Liver (tissue), 9 donors: ENCODE results near the gene RACGAP1. TPM values are rescaled to one million over a fixed set of nuclear protein-coding genes. Genes with fewer than 3 reads are reported as not detected.
A peak's percentile ranks its signal among the peaks of the same experiment; 100 is the strongest.

Experiments used
- DNase-seq: peaks from one replicate; pipeline ENCODE4 v3.0.0-alpha.2; 2017; ENCODE audit warnings: low spot score
- H3K27ac ChIP-seq, 2 donors: one replicate each; pipeline ENCODE4 v1.7.0; 2013; ENCODE audit warnings: inconsistent platforms in 2 of 2, low read length in 2 of 2, control low read depth in 1 of 2, low read depth in 1 of 2, mild to moderate bottlenecking in 1 of 2
- H3K27me3 ChIP-seq, 4 donors: one replicate each; pipeline versions ENCODE4 v1.6.1 to v1.7.0; 2013; ENCODE audit warnings: low read length in 3 of 4, inconsistent platforms in 1 of 4, mild to moderate bottlenecking in 1 of 4, moderate library complexity in 1 of 4; ENCODE audit not compliant: control insufficient read depth in 4 of 4, insufficient read depth in 4 of 4
- H3K36me3 ChIP-seq, 4 donors: one replicate each; pipeline versions ENCODE4 v1.6.1 to v1.7.0; 2013; ENCODE audit warnings: low read length in 3 of 4, mild to moderate bottlenecking in 3 of 4, low read depth in 1 of 4, moderate library complexity in 1 of 4; ENCODE audit not compliant: control insufficient read depth in 4 of 4, insufficient read depth in 3 of 4
- H3K4me1 ChIP-seq, 4 donors: one replicate each; pipeline versions ENCODE4 v1.6.1 to v1.7.0; 2013; ENCODE audit warnings: low read length in 3 of 4, mild to moderate bottlenecking in 3 of 4, moderate library complexity in 1 of 4; ENCODE audit not compliant: control insufficient read depth in 4 of 4, insufficient read depth in 4 of 4
- H3K4me3 ChIP-seq, 3 donors: one replicate each; pipeline versions ENCODE4 v1.6.1 to v1.7.0; 2013; ENCODE audit warnings: low read length in 3 of 3, control low read depth in 1 of 3, low read depth in 1 of 3, mild to moderate bottlenecking in 1 of 3
- H3K9ac ChIP-seq, 2 donors: one replicate each; pipeline ENCODE4 v1.7.0; 2013; ENCODE audit warnings: low read length in 2 of 2, mild to moderate bottlenecking in 2 of 2, moderate library complexity in 2 of 2, control low read depth in 1 of 2, low read depth in 1 of 2
- H3K9me3 ChIP-seq, 4 donors: one replicate each; pipeline versions ENCODE4 v1.6.1 to v1.7.0; 2013; ENCODE audit warnings: low read length in 3 of 4; ENCODE audit not compliant: control insufficient read depth in 4 of 4
- ATF3 ChIP-seq: IDR thresholded peaks from 2 replicates; pipeline ENCODE4 v1.6.1; 2016; ENCODE audit warnings: antibody characterized with exemption
- CTCF ChIP-seq: fragments of 150-350 bp; IDR thresholded peaks from 2 replicates; pipeline ENCODE4 v1.5.1; 2017; ENCODE audit warnings: improper control_type of control experiment, low read depth, low read length; ENCODE audit not compliant: missing input control
- EGR1 ChIP-seq, 2 donors: IDR thresholded peaks; 2 replicates each; pipeline ENCODE4 v1.6.1; 2016 to 2018; ENCODE audit warnings: antibody characterized with exemption in 2 of 2, low read depth in 2 of 2
- FOXA1 ChIP-seq: IDR thresholded peaks from 2 replicates; pipeline ENCODE4 v1.6.1; 2016; ENCODE audit warnings: antibody characterized with exemption
- FOXA2 ChIP-seq: IDR thresholded peaks from 2 replicates; pipeline ENCODE4 v1.6.1; 2016; ENCODE audit warnings: antibody characterized with exemption
- GABPA ChIP-seq, 2 donors: IDR thresholded peaks in 1 of 2; conservative IDR thresholded peaks in 1 of 2; 2 replicates each; pipeline ENCODE4 v1.6.1; 2016; ENCODE audit warnings: antibody characterized with exemption in 2 of 2, mild to moderate bottlenecking in 1 of 2, moderate library complexity in 1 of 2
- HNF4A ChIP-seq, 2 donors: conservative IDR thresholded peaks; 2 replicates each; pipeline ENCODE4 v1.6.1; 2016; ENCODE audit warnings: antibody characterized with exemption in 2 of 2, mild to moderate bottlenecking in 2 of 2
- HNF4G ChIP-seq: IDR thresholded peaks from 2 replicates; pipeline ENCODE4 v1.6.1; 2016; ENCODE audit warnings: antibody characterized with exemption
- JUND ChIP-seq, 2 donors: IDR thresholded peaks; 2 replicates each; pipeline ENCODE4 v1.6.1; 2016; ENCODE audit warnings: antibody characterized with exemption in 2 of 2
- MAX ChIP-seq: IDR thresholded peaks from 2 replicates; pipeline ENCODE4 v1.6.1; 2016; ENCODE audit warnings: antibody characterized with exemption
- NR2F2 ChIP-seq: IDR thresholded peaks from 2 replicates; pipeline ENCODE4 v1.6.1; 2016; ENCODE audit warnings: antibody characterized with exemption
- RAD21 ChIP-seq, 2 donors: IDR thresholded peaks; 2 replicates each; pipeline ENCODE4 v1.6.1; 2016; ENCODE audit warnings: antibody characterized with exemption in 2 of 2, mild to moderate bottlenecking in 2 of 2
- RXRA ChIP-seq, 2 donors: IDR thresholded peaks; 2 replicates each; pipeline ENCODE4 v1.6.1; 2017 to 2018; ENCODE audit warnings: antibody characterized with exemption in 2 of 2, mild to moderate bottlenecking in 1 of 2
- SP1 ChIP-seq: IDR thresholded peaks from 2 replicates; pipeline ENCODE4 v1.6.1; 2018; ENCODE audit warnings: antibody characterized with exemption, mild to moderate bottlenecking
- TAF1 ChIP-seq: conservative IDR thresholded peaks from 2 replicates; pipeline ENCODE4 v1.6.1; 2016; ENCODE audit warnings: antibody characterized with exemption, mild to moderate bottlenecking
- YY1 ChIP-seq: IDR thresholded peaks from 2 replicates; pipeline ENCODE4 v1.6.1; 2016; ENCODE audit warnings: antibody characterized with exemption, mild to moderate bottlenecking
- WGBS: extraction: QIAGEN DNeasy Blood & Tissue Kit; methylation state at CpG from one replicate; pipeline ENCODE4 v1.1.7; 2013; 5-methylcytosine and 5-hydroxymethylcytosine counted together
- polyA plus RNA-seq, 2 donors: library from polyadenylated mRNA; stranded (reverse) in 1 of 2; unstranded in 1 of 2; fragments of 200-250 nt in 1 of 2; fragments of >200 nt in 1 of 2; fragmentation: Nextera tagmentation in 1 of 2; extraction: Ambion mirVana in 1 of 2; gene quantifications; one replicate each; pipeline versions ENCODE4 v1.2.1 to v1.2.3, GENCODE V29; 2013 to 2015
- total RNA-seq, 2 donors: library from RNA; depleted of rRNA; stranded (reverse); fragments of >200 nt; gene quantifications; one replicate each; pipeline ENCODE4 v1.2.3, GENCODE V29; 2014
- TF ChIP-seq, protein P1 (sequence below): IDR thresholded peaks from 2 replicates; pipeline ENCODE4 v1.6.1; 2016; ENCODE audit warnings: antibody characterized with exemption
- TF ChIP-seq, protein P2 (sequence below): IDR thresholded peaks from 2 replicates; pipeline ENCODE4 v1.6.1; 2016; ENCODE audit warnings: antibody characterized with exemption, mild to moderate bottlenecking
- donor health status: healthy.
- donor health status: healthy.
- donor health status: healthy.
- donor health status: healthy.
- donor health status: healthy.

Gene RACGAP1
- total and polyA plus RNA-seq, 4 donors = 1.0 to 38.3 (median 2.9) TPM

GRCh38 chr12:50017641-50018040, 7.7 kb downstream of the RACGAP1 start (continued):
- TF ChIP-seq, protein P1, sequence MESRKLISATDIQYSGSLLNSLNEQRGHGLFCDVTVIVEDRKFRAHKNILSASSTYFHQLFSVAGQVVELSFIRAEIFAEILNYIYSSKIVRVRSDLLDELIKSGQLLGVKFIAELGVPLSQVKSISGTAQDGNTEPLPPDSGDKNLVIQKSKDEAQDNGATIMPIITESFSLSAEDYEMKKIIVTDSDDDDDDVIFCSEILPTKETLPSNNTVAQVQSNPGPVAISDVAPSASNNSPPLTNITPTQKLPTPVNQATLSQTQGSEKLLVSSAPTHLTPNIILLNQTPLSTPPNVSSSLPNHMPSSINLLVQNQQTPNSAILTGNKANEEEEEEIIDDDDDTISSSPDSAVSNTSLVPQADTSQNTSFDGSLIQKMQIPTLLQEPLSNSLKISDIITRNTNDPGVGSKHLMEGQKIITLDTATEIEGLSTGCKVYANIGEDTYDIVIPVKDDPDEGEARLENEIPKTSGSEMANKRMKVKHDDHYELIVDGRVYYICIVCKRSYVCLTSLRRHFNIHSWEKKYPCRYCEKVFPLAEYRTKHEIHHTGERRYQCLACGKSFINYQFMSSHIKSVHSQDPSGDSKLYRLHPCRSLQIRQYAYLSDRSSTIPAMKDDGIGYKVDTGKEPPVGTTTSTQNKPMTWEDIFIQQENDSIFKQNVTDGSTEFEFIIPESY = no peak
- TF ChIP-seq SP1 (no peak), YY1 (no peak), HNF4A (conservative IDR thresholded peaks at IDR 0.05) (no peak), FOXA1 (no peak), HNF4G (no peak), NR2F2 (no peak), JUND (IDR thresholded peaks at IDR 0.05) (no peak), TAF1 (no peak), FOXA2 (no peak)

DNA sequence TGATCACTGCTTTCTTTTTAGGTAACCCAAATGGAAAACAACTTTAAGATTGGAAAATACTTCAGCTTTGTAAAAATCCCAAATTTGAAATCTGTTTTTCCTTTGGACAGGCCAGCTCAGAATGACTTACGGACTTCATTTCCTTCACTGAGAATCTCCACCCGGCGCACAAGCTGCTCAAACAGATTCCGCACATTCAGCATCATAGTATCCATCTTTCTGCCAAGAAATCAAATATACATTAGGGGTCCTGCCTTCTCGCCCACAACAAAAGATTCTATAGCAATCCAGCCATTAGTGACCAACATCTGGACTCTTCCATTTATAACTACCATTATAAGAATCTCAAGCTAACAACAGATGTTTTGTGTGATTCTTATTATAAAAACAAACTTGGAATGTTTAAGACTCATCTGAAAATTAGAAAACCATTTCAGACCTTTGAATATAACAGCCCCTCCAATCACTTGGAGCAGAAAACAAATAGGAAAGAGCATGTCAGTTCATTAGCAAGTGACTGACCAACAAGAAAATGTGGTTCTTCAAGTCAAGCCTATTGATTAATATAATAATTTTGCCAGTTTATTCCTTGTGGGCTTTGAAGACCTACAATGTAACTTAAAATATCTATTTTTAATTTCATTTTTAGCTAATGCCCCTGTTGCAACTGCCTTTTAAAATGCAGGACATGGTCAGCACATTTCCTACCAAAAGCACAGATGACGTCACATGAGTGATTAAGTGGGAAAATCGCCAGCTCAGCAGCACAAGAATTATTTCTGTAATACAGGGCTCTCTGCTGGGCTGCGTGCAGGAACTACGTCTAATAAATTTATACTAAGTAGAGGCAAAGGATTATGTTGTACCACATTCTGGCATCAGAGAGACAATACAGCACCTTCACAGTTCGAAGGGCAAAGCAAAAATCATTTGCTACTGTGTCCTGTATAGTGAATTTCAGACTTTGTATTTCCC, 8.5 kb downstream of the RACGAP1 start:
- H3K27ac ChIP-seq = no peak overlapping the region
- peaks cover 0 to 6% (median 3%) of the 10 kb centered on the region in 4 donors for H3K4me1 ChIP-seq
- no peak overlapping the region for H3K4me3 ChIP-seq
- no peaks in the 10 kb centered on the region for H3K9me3 ChIP-seq
- WGBS = 66% methylated on average over 10 of the region's 10 CpGs
- DNase-seq = no peak
- H3K27me3 ChIP-seq = no peaks in the 10 kb centered on the region
- TF ChIP-seq MAX = no peak
- TF ChIP-seq SP1 = peak; percentile 14
- TF ChIP-seq JUND (IDR thresholded peaks at IDR 0.05) = peak in 1 of 2 donors; percentile 57
- H3K9ac ChIP-seq = no peak overlapping the region
- no peaks in the 10 kb centered on the region for H3K36me3 ChIP-seq

DNA sequence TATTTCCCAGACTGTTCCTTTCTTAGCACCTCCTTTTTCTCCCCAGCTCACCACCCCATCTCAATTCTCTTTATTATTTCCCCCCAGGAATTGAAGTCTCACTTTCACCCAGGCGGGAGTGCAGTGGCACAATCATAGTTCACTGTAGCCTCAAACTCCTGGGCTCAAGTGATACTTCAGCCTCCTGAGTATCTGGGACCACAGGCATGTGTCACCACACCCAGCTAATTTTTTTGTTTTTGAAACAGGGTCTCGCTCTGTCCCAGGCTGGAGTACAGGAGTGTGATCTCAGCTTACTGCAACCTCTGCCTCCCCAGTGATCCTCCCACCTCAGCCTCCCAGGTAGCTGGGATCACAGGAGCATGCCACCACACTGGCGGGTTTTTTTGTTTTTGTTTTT, 11.0 kb downstream of the RACGAP1 start:
- TF ChIP-seq GABPA (IDR thresholded peaks at IDR 0.05 in 1 of 2, conservative IDR thresholded peaks at IDR 0.05 in 1 of 2) (no peak), SP1 (no peak), NR2F2 (no peak), JUND (IDR thresholded peaks at IDR 0.05) (no peak), EGR1 (IDR thresholded peaks at IDR 0.05; ENCODE audit: low read depth in 2 of 2) (no peak), TAF1 (no peak), YY1 (no peak), RAD21 (IDR thresholded peaks at IDR 0.05) (no peak), RXRA (IDR thresholded peaks at IDR 0.05) (no peak), ATF3 (no peak), FOXA2 (no peak), CTCF (no peak), FOXA1 (no peak), HNF4G (no peak), HNF4A (conservative IDR thresholded peaks at IDR 0.05) (no peak), MAX (no peak)
- TF ChIP-seq, protein P2, sequence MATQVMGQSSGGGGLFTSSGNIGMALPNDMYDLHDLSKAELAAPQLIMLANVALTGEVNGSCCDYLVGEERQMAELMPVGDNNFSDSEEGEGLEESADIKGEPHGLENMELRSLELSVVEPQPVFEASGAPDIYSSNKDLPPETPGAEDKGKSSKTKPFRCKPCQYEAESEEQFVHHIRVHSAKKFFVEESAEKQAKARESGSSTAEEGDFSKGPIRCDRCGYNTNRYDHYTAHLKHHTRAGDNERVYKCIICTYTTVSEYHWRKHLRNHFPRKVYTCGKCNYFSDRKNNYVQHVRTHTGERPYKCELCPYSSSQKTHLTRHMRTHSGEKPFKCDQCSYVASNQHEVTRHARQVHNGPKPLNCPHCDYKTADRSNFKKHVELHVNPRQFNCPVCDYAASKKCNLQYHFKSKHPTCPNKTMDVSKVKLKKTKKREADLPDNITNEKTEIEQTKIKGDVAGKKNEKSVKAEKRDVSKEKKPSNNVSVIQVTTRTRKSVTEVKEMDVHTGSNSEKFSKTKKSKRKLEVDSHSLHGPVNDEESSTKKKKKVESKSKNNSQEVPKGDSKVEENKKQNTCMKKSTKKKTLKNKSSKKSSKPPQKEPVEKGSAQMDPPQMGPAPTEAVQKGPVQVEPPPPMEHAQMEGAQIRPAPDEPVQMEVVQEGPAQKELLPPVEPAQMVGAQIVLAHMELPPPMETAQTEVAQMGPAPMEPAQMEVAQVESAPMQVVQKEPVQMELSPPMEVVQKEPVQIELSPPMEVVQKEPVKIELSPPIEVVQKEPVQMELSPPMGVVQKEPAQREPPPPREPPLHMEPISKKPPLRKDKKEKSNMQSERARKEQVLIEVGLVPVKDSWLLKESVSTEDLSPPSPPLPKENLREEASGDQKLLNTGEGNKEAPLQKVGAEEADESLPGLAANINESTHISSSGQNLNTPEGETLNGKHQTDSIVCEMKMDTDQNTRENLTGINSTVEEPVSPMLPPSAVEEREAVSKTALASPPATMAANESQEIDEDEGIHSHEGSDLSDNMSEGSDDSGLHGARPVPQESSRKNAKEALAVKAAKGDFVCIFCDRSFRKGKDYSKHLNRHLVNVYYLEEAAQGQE = no peak
- 95% methylated on average over 3 of the region's 3 CpGs for WGBS
- Histone ChIP-seq H3K9me3 (no peaks in the 10 kb centered on the region), H3K27ac (no peak overlapping the region), H3K27me3 (no peaks in the 10 kb centered on the region), H3K4me1 (peaks cover 0 to 6% (median 3%) of the 10 kb centered on the region in 4 donors), H3K4me3 (no peak overlapping the region), H3K9ac (no peak overlapping the region), H3K36me3 (no peaks in the 10 kb centered on the region)
- no peak for DNase-seq
